Right ventricle myocardium inferior (tissue), 1 donor: ENCODE measurements around the gene FOXL3. TPM values are rescaled to one million over a fixed set of nuclear protein-coding genes. Genes with fewer than 3 reads are reported as not detected.

Experiments
- ATAC-seq: fragments of 200-7000 bp; cut with Tn5 transposase; one replicate; pipeline ENCODE4 v1.9.1; 2020; ENCODE audit warnings: mild to moderate bottlenecking, moderate library complexity
- DNase-seq: peaks from one replicate; pipeline ENCODE4 v3.0.0; 2021; ENCODE audit errors: missing footprints
- intact Hi-C: fragments of 100-400 bp; cut with DNase I; formaldehyde crosslinking; loops from one replicate; pipeline ENCODE4 v1.11.0; 2022
- total RNA-seq: library from RNA; stranded (reverse); fragmentation: NEBNext Ultra II Directional; extraction: Animal tissue kit (Norgen Biotek cat#: 25700); gene quantifications from one replicate; pipeline ENCODE4 v1.2.1, GENCODE V29; 2021
- donor health status: DM: no; HTN: yes; CAD: no; lungs with severe emphysema.

Gene FOXL3
- total RNA-seq, 1 donor from 2014 or later: not detected

GRCh38 chr7:264541-265191, 25.3 kb upstream of the FOXL3 start:
- intact Hi-C loops: no loop called here
- DNase-seq (no peak), ATAC-seq (no peak)

DNA sequence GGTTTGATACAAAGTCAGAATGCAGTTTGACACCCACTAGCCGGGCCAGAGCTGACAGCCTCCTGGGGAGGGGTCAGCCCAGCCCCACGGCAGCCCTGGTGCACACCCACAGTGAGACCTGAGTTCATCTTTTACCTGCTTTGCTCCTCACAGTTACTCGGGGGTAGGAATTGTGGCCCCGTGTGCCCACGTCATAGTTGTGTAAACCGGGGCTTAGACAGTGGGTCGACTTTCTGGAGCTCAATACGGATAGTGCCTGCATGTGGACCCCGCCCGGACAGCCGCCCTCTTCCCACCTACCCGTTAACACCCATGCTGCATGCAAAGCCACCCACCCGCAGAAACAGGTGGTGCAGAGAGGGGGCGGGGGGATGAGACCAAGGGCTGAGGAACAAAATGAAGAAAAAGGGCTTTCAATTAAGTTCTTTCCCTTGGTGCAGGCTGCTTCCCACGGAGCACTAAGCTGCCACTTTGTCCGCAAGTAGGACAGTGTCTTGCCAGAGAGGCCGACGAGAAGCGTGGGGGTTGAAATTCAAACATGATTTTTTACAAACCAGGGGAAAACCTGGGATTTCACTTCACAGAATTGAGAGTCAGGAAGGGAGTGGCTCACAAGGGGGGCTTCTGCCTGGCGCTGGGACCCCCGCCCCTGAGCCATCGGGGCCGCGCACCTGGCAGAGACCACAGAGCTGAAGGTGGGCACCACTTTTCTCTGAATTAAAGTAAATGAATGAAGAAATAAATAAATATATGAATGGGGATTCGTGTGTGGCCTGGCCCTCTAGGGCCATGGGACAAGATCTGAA, 24.6 kb upstream of the FOXL3 start:
- no peak for ATAC-seq
- intact Hi-C loops: no loop called here
- peak; percentile 50 for DNase-seq

GRCh38 chr7:265998-266850, 23.7 kb upstream of the FOXL3 start:
- intact Hi-C loops: no loop called here
- ATAC-seq (peak; percentile 15), DNase-seq (no peak)

- ATAC-seq (no peak), DNase-seq (peak; percentile 37)
- intact Hi-C loops: no loop called here
Measured at GRCh38 chr7:266851-267840, 22.8 kb upstream of the FOXL3 start.

- intact Hi-C loops: no loop called here
- ATAC-seq: no peak
- peak; percentile 67 for DNase-seq
Measured at GRCh38 chr7:268991-269390, 21.0 kb upstream of the FOXL3 start.

DNA sequence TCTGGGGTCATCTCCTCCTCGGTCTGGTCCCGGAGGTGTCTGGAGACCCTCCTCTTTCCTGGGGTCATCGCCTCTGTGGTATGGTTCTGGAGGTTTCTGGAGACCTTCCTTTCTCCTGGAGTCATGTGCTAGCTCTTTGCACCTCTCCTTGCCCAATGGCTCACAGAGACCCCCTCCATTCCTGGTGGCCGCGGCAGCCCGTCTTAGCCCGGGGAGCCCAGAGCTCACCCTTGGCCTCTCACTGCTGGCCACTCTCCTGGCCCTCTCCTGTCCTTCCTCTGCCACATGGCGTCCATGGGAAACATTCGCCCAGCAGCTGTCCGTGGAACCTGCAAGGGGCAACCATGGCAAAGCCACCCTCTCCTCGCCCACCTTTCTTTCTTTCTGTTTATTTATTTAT, 20.2 kb upstream of the FOXL3 start:
- ATAC-seq (no peak), DNase-seq (no peak)
- intact Hi-C loops: no loop called here

GRCh38 chr7:270351-270983, 19.5 kb upstream of the FOXL3 start:
- intact Hi-C loops: no loop called here
- DNase-seq: peak; percentile 37
- ATAC-seq: no peak

GRCh38 chr7:271266-272107, 18.5 kb upstream of the FOXL3 start:
- no peak for ATAC-seq
- DNase-seq: no peak
- intact Hi-C loops: no loop called here

- ATAC-seq (peak; percentile 16), DNase-seq (peak; percentile 27)
- intact Hi-C loops: no loop called here
Measured at GRCh38 chr7:272108-272615, 17.8 kb upstream of the FOXL3 start.

DNA sequence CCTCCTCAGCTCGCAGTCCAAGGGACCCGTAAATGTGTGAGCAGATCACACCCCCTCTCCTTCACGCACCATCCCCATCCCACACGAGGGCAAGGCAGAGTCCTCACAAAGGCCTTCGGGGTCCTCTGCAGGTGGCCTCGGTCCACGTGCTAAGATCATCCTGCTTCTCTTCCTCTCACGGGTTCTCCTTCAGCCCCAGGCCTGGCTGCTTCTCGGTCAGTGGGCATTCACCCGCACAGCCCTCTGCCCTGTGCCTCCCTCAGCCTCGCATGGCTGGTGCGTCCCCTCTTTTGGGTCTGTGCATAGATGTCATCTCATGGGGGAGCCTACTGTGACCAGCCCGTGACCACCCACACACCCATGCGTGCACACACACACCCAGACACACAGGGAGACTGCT, 17.3 kb upstream of the FOXL3 start:
- intact Hi-C loops: no loop called here
- peak; percentile 47 for DNase-seq
- no peak for ATAC-seq

DNA sequence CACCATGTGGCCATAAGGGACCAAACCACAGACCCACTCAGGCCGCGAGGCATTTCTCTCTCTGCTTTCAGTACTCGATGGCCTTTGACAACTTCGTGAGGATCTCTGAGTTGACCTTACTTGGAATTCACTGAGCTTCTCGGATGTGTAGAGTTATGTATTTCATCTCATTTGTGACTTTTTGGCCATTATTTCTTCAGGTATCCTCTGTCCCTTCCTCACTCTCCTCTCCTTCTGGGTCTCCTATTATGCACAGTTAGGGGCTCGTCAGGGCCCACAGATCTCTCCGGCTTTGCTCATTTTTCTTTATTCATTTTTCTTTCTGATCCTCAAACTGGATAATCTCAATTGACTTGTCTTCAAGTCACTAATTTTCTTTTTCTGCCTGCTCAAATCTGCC, 16.6 kb upstream of the FOXL3 start:
- DNase-seq (no peak), ATAC-seq (no peak)
- intact Hi-C loops: no loop called here

- intact Hi-C loops: no loop called here
- DNase-seq: no peak
- no peak for ATAC-seq
Measured at GRCh38 chr7:274266-274665, 15.7 kb upstream of the FOXL3 start.

- peak; percentile 26 for ATAC-seq
- intact Hi-C loops: no loop called here
- DNase-seq: no peak
Measured at GRCh38 chr7:276230-276835, 13.6 kb upstream of the FOXL3 start.

DNA sequence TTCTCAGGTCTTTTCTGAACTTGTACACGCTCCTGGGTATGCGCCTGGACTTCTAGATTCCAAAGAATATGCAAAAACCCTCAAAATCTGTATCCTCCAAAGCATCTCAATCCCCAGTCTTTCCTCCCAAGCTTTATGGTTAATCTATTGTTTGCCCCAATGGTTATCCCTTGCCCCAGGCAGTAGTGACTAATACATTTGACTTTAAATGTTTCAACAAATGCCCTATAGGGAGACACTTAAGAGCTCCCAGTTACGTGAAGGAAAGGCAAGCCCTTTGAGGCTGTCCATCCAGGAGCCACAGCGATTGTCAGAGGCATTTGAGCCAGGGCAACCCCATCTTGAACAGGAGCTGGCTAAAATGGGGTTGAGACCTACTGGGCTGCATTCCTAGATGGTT, 12.7 kb upstream of the FOXL3 start:
- DNase-seq: no peak

GRCh38 chr7:278081-278480, 11.9 kb upstream of the FOXL3 start:
- no peak for DNase-seq
- ATAC-seq: no peak

More for the DNA sequence above, 12.7 kb upstream of the FOXL3 start:
- intact Hi-C loops: no loop called here
- ATAC-seq: no peak

DNA sequence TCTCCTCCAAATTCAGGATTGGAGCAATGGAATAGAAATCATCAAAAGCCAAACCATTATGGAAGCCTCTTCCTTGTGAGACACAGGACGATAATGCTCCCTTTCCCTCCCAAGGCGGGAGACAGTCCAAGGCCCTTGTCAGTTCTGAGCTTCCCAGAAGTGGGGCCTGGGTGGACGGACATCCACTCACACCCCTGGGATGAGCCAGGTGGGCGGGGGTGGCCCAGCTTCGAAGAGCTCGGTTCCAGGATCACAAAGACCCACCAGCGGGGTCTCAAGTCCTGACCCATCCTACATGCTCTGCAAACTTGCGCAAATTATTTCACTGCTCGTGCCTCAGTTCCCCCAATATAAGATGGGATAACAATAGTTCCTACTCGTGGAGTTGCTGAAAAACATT, 10.1 kb upstream of the FOXL3 start:
- DNase-seq: no peak
- ATAC-seq: no peak
- intact Hi-C loops: no loop called here

More at GRCh38 chr7:278081-278480, 11.9 kb upstream of the FOXL3 start:
- intact Hi-C loops: no loop called here

- intact Hi-C loops: no loop called here
- peak; percentile 11 for DNase-seq
Measured at GRCh38 chr7:280461-280860, 9.5 kb upstream of the FOXL3 start.

More at GRCh38 chr7:280461-280860, 9.5 kb upstream of the FOXL3 start:
- ATAC-seq: no peak
